Kidney (tissue), 14 donors: ENCODE measurements around the gene ROMO1. TPM values are rescaled to one million over a fixed set of nuclear protein-coding genes. Genes with fewer than 3 reads are reported as not detected.
"Not testable (repeated sequence)": the region's sequence is repeated elsewhere in the genome, so short reads cannot be mapped to it uniquely, and the experiment has no call there.

ENCODE experiments used
- DNase-seq, 5 donors: peaks; one replicate each; pipeline ENCODE4 v3.0.0-alpha.2; 2013 to 2020
- FAIRE-seq: peaks from 2 replicates; lab custom pipeline; 2012; peaks lifted over from hg19 to GRCh38; lab: Jason Lieb, UNC
- H3K27ac ChIP-seq, 2 donors: one replicate each; pipeline ENCODE4 v1.7.0; 2013; ENCODE audit warnings: low read depth in 2 of 2, low read length in 2 of 2, inconsistent platforms in 1 of 2
- H3K27me3 ChIP-seq: one replicate; pipeline ENCODE4 v1.7.1; 2013; ENCODE audit warnings: low read length, inconsistent platforms; ENCODE audit not compliant: control insufficient read depth, insufficient read depth
- H3K36me3 ChIP-seq, 3 donors: one replicate each; pipeline versions ENCODE4 v1.7.0 to v1.7.1; 2013; ENCODE audit warnings: low read length in 3 of 3, control low read depth in 1 of 3, inconsistent platforms in 1 of 3; ENCODE audit not compliant: insufficient read depth in 3 of 3, control insufficient read depth in 2 of 3
- H3K4me1 ChIP-seq, 3 donors: one replicate each; pipeline versions ENCODE4 v1.7.0 to v1.7.1; 2013; ENCODE audit warnings: low read length in 3 of 3, inconsistent platforms in 1 of 3, low read depth in 1 of 3; ENCODE audit not compliant: control insufficient read depth in 2 of 3, insufficient read depth in 2 of 3
- H3K4me3 ChIP-seq, 3 donors: one replicate each; pipeline versions ENCODE4 v1.7.0 to v1.8.1; 2013; ENCODE audit warnings: low read length in 3 of 3, control low read depth in 1 of 3, inconsistent platforms in 1 of 3
- H3K9ac ChIP-seq, 3 donors: one replicate each; pipeline versions ENCODE4 v1.7.0 to v1.7.1; 2013; ENCODE audit warnings: low read length in 3 of 3, control low read depth in 1 of 3, inconsistent platforms in 1 of 3
- H3K9me3 ChIP-seq, 3 donors: one replicate each; pipeline versions ENCODE4 v1.7.0 to v1.7.1; 2013; ENCODE audit warnings: low read length in 3 of 3, control low read depth in 1 of 3, inconsistent platforms in 1 of 3; ENCODE audit not compliant: control insufficient read depth in 2 of 3, insufficient read depth in 1 of 3
- CTCF ChIP-seq: IDR thresholded peaks from 3 replicates; pipeline ENCODE4 v1.5.1; 2012; ENCODE audit warnings: mild to moderate bottlenecking, moderate library complexity, borderline replicate concordance; ENCODE audit not compliant: insufficient read depth; ENCODE audit errors: extremely low read depth
- intact Hi-C: fragments of 100-400 bp; cut with DNase I; formaldehyde crosslinking; loops from one replicate; pipeline ENCODE4 v1.11.1; 2022
- polyA plus RNA-seq: library from polyadenylated mRNA; stranded (reverse); fragments of 350-450 nt; fragmentation: Illumina TruSeq; extraction: RNeasy Lipid Tissue Mini Kit (QIAGEN cat#74804); gene quantifications from one replicate; pipeline ENCODE4 v1.2.3, GENCODE V29; 2014; ENCODE audit warnings: low read depth, low replicate concordance; ENCODE audit not compliant: insufficient read depth
- total RNA-seq: library from RNA; stranded (reverse); fragmentation: NEBNext Ultra II Directional; extraction: Animal tissue kit (Norgen Biotek cat#: 25700); gene quantifications from one replicate; pipeline ENCODE4 v1.2.1, GENCODE V29; 2021
- donor health status: control.
- donor health status: control.
- donor health status: control.
- donor health status: control.
- donor health status: control.
- donor health status: DM: yes; HTN: yes; CAD: no.
- donor health status: Normal renal cell carcinoma (clear cell type).

ROMO1 gene
- total and polyA plus RNA-seq, 2 donors from 2014 or later: 141 to 408 TPM

- H3K9me3 ChIP-seq: no peaks in the 10 kb centered on the region
- H3K27me3 ChIP-seq: no peaks in the 10 kb centered on the region
- peaks cover 0 to 2% (median 0%) of the 10 kb centered on the region in 3 donors for H3K4me1 ChIP-seq
- H3K4me3 ChIP-seq: no peak overlapping the region
- TF ChIP-seq CTCF: no peak
- H3K27ac ChIP-seq: no peak overlapping the region
- intact Hi-C loops: no loop called here
- FAIRE-seq: no peak
- H3K36me3 ChIP-seq: peaks cover 32 to 80% (median 56%) of the 10 kb centered on the region in 3 donors
- H3K9ac ChIP-seq: no peak overlapping the region
- no peak for DNase-seq
Observed at GRCh38 chr20:35720165-35721123, 21.2 kb downstream of the ROMO1 start.

- H3K27ac ChIP-seq: no peak overlapping the region
- H3K9me3 ChIP-seq: no peaks in the 10 kb centered on the region
- intact Hi-C loops: no loop called here
- no peak overlapping the region for H3K9ac ChIP-seq
- H3K4me3 ChIP-seq: no peak overlapping the region
- no peak for FAIRE-seq
- H3K36me3 ChIP-seq: peaks cover 29 to 81% (median 55%) of the 10 kb centered on the region in 3 donors
- peaks cover 0 to 2% (median 0%) of the 10 kb centered on the region in 3 donors for H3K4me1 ChIP-seq
- no peak for DNase-seq
- H3K27me3 ChIP-seq: no peaks in the 10 kb centered on the region
- TF ChIP-seq CTCF: no peak
Observed at GRCh38 chr20:35721219-35721618, 22.0 kb downstream of the ROMO1 start.

GRCh38 chr20:35721621-35722020, 22.4 kb downstream of the ROMO1 start:
- Histone ChIP-seq H3K4me3 (no peak overlapping the region), H3K27ac (no peak overlapping the region), H3K36me3 (peaks cover 29 to 81% (median 56%) of the 10 kb centered on the region in 3 donors), H3K27me3 (no peaks in the 10 kb centered on the region), H3K9ac (no peak overlapping the region), H3K9me3 (no peaks in the 10 kb centered on the region), H3K4me1 (peaks cover 0 to 2% (median 0%) of the 10 kb centered on the region in 3 donors)
- TF ChIP-seq CTCF: no peak
- no peak for FAIRE-seq
- DNase-seq: no peak
- intact Hi-C loops: no loop called here

GRCh38 chr20:35723275-35723639, 24.1 kb downstream of the ROMO1 start:
- H3K27me3 ChIP-seq, H3K4me3 ChIP-seq, FAIRE-seq, intact Hi-C loops, H3K9me3 ChIP-seq, H3K4me1 ChIP-seq, H3K9ac ChIP-seq, H3K27ac ChIP-seq, DNase-seq: not testable (repeated sequence)
- H3K36me3 ChIP-seq: peaks cover 31 to 84% (median 54%) of the 10 kb centered on the region in 3 donors

- H3K4me1 ChIP-seq, H3K9me3 ChIP-seq: not testable (repeated sequence)
Observed at GRCh38 chr20:35723652-35724320, 24.6 kb downstream of the ROMO1 start.

More at GRCh38 chr20:35723652-35724320, 24.6 kb downstream of the ROMO1 start:
- intact Hi-C loops, FAIRE-seq, H3K27ac ChIP-seq, DNase-seq, H3K27me3 ChIP-seq, H3K9ac ChIP-seq, H3K4me3 ChIP-seq: not testable (repeated sequence)
- H3K36me3 ChIP-seq: peaks cover 31 to 82% (median 54%) of the 10 kb centered on the region in 3 donors
